Activated CD8-positive, alpha-beta memory T cell treated with anti-CD3 and anti-CD28 coated beads for 36 hours (primary cell): ENCODE results near the gene TECR. TPM values are rescaled to one million over a fixed set of nuclear protein-coding genes. Genes with fewer than 3 reads are reported as not detected.

Source experiments
- CTCF ChIA-PET: fragments of 350-600 bp; sonication (Branson Sonifier 250); formaldehyde crosslinking; loops from one replicate; lab custom pipeline; 2021; ENCODE audit warnings: antibody characterized with exemption; lab: Charles Lee
- POLR2A ChIA-PET: fragments of 350-600 bp; sonication (Branson Sonifier 250); formaldehyde crosslinking; loops from one replicate; lab custom pipeline; 2021; ENCODE audit warnings: antibody characterized with exemption; lab: Charles Lee
- total RNA-seq, 2 experiments: library from RNA; stranded (reverse); gene quantifications; one replicate each; pipeline ENCODE4 v1.2.3, GENCODE V29; 2021

The TECR gene
- total RNA-seq, 2 experiments from 2014 or later, result 117 to 122 TPM

DNA sequence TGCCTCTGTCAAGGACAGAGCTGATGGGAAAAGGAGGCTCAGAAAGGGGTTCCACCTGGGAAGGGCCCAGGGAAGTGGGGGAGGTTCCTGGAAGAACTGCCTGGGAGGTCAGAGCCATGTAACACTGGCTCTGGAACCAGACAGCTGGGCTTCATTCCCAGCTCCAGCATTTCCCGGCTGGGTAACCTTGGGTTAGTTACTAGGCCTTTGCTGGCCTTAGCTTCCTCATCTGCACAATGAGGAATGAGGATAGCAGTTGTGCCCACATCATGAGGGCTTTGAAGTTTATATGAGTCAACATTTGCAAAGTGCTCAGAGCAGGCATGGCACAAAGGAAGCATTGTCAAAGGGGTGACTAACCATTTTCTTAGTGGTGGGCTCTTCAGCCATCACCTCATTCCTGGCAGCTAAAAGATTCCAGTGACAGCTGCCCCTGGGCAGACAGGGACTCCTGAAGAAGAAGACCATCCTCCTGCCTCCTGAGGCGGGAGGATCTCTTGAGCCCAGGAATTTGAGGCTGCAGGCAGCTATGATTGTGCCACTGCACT, 9.5 kb upstream of the TECR start:
- POLR2A ChIA-PET, result interaction anchor here (0.6 kb wide), 1 partner anchor 10 kb away, joined by 3 read pairs; no protein-coding TSS in a partner anchor
- CTCF ChIA-PET, result interaction anchor here (0.6 to 7.1 kb wide), 2 partner anchors 14 kb away, joined by 5 to 45 read pairs; no protein-coding TSS in a partner anchor

DNA sequence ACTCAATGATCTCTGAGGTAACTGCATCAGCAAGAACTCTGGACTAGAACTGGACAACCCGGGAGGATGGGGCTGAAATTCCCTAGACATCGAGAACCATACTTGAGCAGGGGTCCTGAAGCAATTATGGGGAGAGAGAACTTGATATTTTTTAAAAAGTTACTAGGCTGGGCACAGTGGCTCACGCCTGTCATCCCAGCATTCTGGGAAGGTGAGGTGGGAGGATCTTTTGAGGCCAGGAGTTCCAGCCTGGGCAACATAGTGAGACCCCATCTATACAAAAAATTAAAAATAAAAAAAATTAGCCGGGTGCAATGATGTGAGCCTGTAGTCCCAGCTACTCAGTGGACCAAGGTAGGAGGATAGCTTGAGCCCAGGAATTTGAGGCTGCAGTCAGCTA, 8.9 kb upstream of the TECR start:
- ChIA-PET CTCF (interaction anchor here (7.1 kb wide), 1 partner anchor 14 kb away, joined by 45 read pairs; no protein-coding TSS in a partner anchor), POLR2A (interaction anchor here (0.6 kb wide), 1 partner anchor 10 kb away, joined by 3 read pairs; no protein-coding TSS in a partner anchor)

- POLR2A ChIA-PET, result no interaction called here
Measured at GRCh38 chr19:14525729-14526128, 3.7 kb upstream of the TECR start.

GRCh38 chr19:14526423-14526822, 3.0 kb upstream of the TECR start:
- POLR2A ChIA-PET, result no interaction called here
- CTCF ChIA-PET, result no interaction called here

More at GRCh38 chr19:14525729-14526128, 3.7 kb upstream of the TECR start:
- CTCF ChIA-PET, result interaction anchor here (1.1 kb wide), 1 partner anchor 46 kb away, joined by 4 read pairs; no protein-coding TSS in a partner anchor

- ChIA-PET POLR2A (interaction anchor here (0.5 to 1.7 kb wide), 5 partner anchors 10 to 144 kb away, joined by 3 to 6 read pairs (median 3); partner anchors contain the start of gene DNAJB1), CTCF (no interaction called here)
Measured at GRCh38 chr19:14528419-14529253, 758 bp upstream of the TECR start.

- ChIA-PET CTCF (interaction anchor here (0.5 kb wide), 1 partner anchor 9 kb away, joined by 3 read pairs; no protein-coding TSS in a partner anchor), POLR2A (interaction anchor here (0.7 to 1.7 kb wide), 3 partner anchors 12 to 146 kb away, joined by 3 to 4 read pairs (median 4); partner anchors contain the start of gene DNAJB1)
Measured at GRCh38 chr19:14530005-14530348, 583 bp downstream of the TECR start.

GRCh38 chr19:14530506-14530905, 1.1 kb downstream of the TECR start:
- POLR2A ChIA-PET, result interaction anchor here (0.7 kb wide), 1 partner anchor 64 kb away, joined by 4 read pairs; no protein-coding TSS in a partner anchor
- CTCF ChIA-PET, result interaction anchor here (0.5 kb wide), 1 partner anchor 8 kb away, joined by 3 read pairs; no protein-coding TSS in a partner anchor

DNA sequence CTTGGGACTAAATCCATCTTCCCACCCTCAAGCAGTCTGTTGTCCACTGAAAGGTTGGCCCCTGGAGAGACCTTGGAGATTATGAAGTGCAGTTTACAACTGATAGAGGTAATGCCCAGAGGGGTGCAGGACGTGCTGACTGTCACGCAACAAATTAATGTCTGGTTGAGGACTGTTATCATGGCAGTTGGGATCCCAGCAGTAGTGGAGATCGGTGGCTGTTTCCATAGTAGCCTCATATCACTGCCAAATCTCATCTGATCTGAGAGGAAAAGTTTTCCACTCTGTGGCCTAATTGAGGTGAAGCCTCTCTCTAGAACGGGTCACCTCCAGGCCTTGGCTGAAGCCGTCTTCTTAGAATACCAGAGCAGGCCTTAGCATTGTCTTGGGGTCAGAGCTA, 4.1 kb downstream of the TECR start:
- ChIA-PET CTCF (interaction anchor here (0.6 to 1.0 kb wide), 2 partner anchors 256 to 558 kb away, joined by 3 read pairs; no protein-coding TSS in a partner anchor), POLR2A (no interaction called here)

DNA sequence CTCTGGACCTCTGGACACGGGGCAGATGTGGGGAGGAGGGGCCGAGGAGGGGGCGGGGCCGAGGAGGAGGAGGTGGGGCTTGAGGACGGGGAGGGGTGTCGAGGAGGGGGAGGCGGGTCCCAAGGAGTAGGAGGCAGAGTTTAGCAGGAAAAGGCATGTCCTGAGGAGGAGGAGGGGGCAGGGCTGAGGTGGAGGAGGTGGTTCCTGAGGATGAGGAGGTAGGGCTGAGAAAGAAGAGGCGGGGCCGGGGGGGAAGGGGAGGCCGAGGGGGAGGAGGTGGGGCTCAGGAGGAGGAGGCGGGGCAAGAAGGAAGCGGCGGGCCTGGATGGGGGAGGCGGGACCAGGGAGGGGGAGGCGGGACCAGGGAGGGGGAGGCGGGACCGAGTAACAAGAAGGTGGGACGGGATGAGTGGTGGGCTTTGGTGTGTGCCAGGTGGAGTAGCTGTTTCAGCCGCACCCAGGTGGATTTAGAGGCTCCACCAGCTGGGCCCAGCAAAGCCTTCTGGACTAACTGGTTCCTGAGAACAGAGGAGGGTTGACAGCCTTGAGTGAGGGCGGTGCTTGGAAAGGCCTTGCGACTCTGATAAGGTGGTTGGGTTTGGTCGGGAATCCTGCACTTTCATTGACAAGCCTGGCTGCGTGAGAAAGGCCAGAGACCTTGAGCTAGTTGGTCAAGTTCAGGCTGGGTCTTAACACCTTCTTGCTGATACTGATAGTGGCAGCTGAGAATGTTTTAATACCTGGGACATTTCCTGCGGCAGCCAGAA, 7.7 kb downstream of the TECR start:
- ChIA-PET POLR2A (interaction anchor here (0.6 to 0.8 kb wide), 2 partner anchors 29 to 178 kb away, joined by 5 read pairs; no protein-coding TSS in a partner anchor), CTCF (interaction anchor here (0.7 to 1.6 kb wide), 4 partner anchors 14 to 741 kb away, joined by 3 read pairs; no protein-coding TSS in a partner anchor)

- CTCF ChIA-PET, result no interaction called here
- POLR2A ChIA-PET, result no interaction called here
Measured at GRCh38 chr19:14540741-14541525, 11.5 kb downstream of the TECR start.

- CTCF ChIA-PET, result interaction anchor here (0.7 kb wide), 2 partner anchors 131 to 159 kb away, joined by 3 to 4 read pairs; no protein-coding TSS in a partner anchor
- POLR2A ChIA-PET, result interaction anchor here (0.6 kb wide), 1 partner anchor 23 kb away, joined by 4 read pairs; no protein-coding TSS in a partner anchor
Measured at GRCh38 chr19:14541979-14542378, 12.6 kb downstream of the TECR start.

GRCh38 chr19:14542711-14543328, 13.4 kb downstream of the TECR start:
- CTCF ChIA-PET, result interaction anchor here (0.7 to 2.4 kb wide), 2 partner anchors 14 to 131 kb away, joined by 4 to 7 read pairs; no protein-coding TSS in a partner anchor
- POLR2A ChIA-PET, result interaction anchor here (0.6 kb wide), 1 partner anchor 24 kb away, joined by 4 read pairs; no protein-coding TSS in a partner anchor

- ChIA-PET CTCF (interaction anchor here (2.4 kb wide), 1 partner anchor 13 kb away, joined by 7 read pairs; no protein-coding TSS in a partner anchor), POLR2A (no interaction called here)
Measured at GRCh38 chr19:14544047-14544446, 14.7 kb downstream of the TECR start.

GRCh38 chr19:14544977-14545715, 15.8 kb downstream of the TECR start:
- CTCF ChIA-PET, result interaction anchor here (1.1 to 2.4 kb wide), 2 partner anchors 12 to 62 kb away, joined by 5 to 7 read pairs; no protein-coding TSS in a partner anchor
- POLR2A ChIA-PET, result no interaction called here

GRCh38 chr19:14545716-14546082, 16.3 kb downstream of the TECR start:
- POLR2A ChIA-PET, result no interaction called here
- CTCF ChIA-PET, result no interaction called here

GRCh38 chr19:14550201-14550754, 20.9 kb downstream of the TECR start:
- CTCF ChIA-PET, result interaction anchor here (0.9 to 1.7 kb wide), 4 partner anchors 11 to 136 kb away, joined by 3 to 6 read pairs (median 4); no protein-coding TSS in a partner anchor
- POLR2A ChIA-PET, result no interaction called here
